Right lobe of liver (tissue), 4 donors: Measurements from ENCODE around the gene ARHGAP42.

ENCODE experiments used
- POLR2A ChIP-seq: fragments of 450-650 bp; IDR thresholded peaks from one replicate; pipeline ENCODE4 v1.6.1; 2017; ENCODE audit warnings: antibody characterized with exemption, mild to moderate bottlenecking
- TF ChIP-seq, protein P1 (sequence below), 4 donors: fragments of 200-600 bp in 3 of 4; fragments of 450-650 bp in 1 of 4; IDR thresholded peaks; one replicate each; pipeline versions ENCODE4 v1.5.1 to v1.8.0; 2016 to 2022; ENCODE audit warnings: antibody characterized with exemption in 4 of 4, mild to moderate bottlenecking in 2 of 4
- donor health status: DM: no; HTN: no; CAD: no.
- donor health status: DM: no; HTN: no; CAD: no.
- donor health status: DM: no; HTN: yes; CAD: no.

DNA sequence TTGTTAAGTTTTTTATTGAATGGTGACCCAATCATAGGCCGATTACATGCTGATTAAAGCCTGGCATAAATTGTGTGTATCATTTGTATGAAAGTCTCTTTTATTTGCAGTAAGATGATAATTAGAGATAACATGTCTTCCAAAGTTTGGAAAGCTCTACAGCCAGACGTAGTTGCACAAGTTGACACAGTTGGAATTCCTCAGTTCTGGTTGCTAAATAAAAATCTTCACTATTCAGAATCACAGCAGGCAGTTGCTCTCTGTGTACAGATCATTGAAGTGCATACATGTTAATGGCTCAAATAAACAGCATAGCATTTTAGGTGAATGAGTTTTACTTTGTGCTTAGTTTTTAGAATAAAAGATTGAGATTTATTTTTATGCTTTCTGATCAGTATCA lies 69.5 kb downstream of the ARHGAP42 start:
- TF ChIP-seq, protein P1, sequence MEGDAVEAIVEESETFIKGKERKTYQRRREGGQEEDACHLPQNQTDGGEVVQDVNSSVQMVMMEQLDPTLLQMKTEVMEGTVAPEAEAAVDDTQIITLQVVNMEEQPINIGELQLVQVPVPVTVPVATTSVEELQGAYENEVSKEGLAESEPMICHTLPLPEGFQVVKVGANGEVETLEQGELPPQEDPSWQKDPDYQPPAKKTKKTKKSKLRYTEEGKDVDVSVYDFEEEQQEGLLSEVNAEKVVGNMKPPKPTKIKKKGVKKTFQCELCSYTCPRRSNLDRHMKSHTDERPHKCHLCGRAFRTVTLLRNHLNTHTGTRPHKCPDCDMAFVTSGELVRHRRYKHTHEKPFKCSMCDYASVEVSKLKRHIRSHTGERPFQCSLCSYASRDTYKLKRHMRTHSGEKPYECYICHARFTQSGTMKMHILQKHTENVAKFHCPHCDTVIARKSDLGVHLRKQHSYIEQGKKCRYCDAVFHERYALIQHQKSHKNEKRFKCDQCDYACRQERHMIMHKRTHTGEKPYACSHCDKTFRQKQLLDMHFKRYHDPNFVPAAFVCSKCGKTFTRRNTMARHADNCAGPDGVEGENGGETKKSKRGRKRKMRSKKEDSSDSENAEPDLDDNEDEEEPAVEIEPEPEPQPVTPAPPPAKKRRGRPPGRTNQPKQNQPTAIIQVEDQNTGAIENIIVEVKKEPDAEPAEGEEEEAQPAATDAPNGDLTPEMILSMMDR (IDR thresholded peaks at IDR 0.05), result no peak
- no peak for TF ChIP-seq POLR2A
